ENCODE results near the gene GALNT6. TPM values are rescaled to one million over a fixed set of nuclear protein-coding genes. Genes with fewer than 3 reads are reported as not detected.

Gene GALNT6
- total RNA-seq, 2 donors from 2014 or later = 24.7 to 27.1 TPM

GRCh38 chr12:51390891-51391282 is 319 bp downstream of the GALNT6 start:
- peak overlapping the region; percentile 71 to 87 for H3K9ac ChIP-seq (ENCODE audit: low read depth in 2 of 2, low read length in 2 of 2)
- peak overlapping the region; percentile 61 for H3K4me3 ChIP-seq
- H3K27ac ChIP-seq = peak overlapping the region; percentile 38
- no peaks in the 10 kb centered on the region for H3K36me3 ChIP-seq
- intact Hi-C loops (cut with DNase I) = no loop called here
- H3K9me3 ChIP-seq = no peaks in the 10 kb centered on the region
- DNase-seq = peak; percentile 47
- H3K4me1 ChIP-seq = peaks cover 7% of the 10 kb centered on the region
- TF ChIP-seq, protein P1, sequence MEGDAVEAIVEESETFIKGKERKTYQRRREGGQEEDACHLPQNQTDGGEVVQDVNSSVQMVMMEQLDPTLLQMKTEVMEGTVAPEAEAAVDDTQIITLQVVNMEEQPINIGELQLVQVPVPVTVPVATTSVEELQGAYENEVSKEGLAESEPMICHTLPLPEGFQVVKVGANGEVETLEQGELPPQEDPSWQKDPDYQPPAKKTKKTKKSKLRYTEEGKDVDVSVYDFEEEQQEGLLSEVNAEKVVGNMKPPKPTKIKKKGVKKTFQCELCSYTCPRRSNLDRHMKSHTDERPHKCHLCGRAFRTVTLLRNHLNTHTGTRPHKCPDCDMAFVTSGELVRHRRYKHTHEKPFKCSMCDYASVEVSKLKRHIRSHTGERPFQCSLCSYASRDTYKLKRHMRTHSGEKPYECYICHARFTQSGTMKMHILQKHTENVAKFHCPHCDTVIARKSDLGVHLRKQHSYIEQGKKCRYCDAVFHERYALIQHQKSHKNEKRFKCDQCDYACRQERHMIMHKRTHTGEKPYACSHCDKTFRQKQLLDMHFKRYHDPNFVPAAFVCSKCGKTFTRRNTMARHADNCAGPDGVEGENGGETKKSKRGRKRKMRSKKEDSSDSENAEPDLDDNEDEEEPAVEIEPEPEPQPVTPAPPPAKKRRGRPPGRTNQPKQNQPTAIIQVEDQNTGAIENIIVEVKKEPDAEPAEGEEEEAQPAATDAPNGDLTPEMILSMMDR (IDR thresholded peaks at IDR 0.05) = no peak
- no peaks in the 10 kb centered on the region for H3K27me3 ChIP-seq

GRCh38 chr12:51390457-51390856 is 749 bp downstream of the GALNT6 start:
- Histone ChIP-seq H3K27me3 (no peaks in the 10 kb centered on the region), H3K4me3 (no peak overlapping the region), H3K9me3 (no peaks in the 10 kb centered on the region), H3K36me3 (no peaks in the 10 kb centered on the region), H3K9ac (ENCODE audit: low read depth in 2 of 2, low read length in 2 of 2) (peak overlapping the region in 1 of 2 donors; percentile 87), H3K4me1 (peaks cover 7% of the 10 kb centered on the region), H3K27ac (peak overlapping the region; percentile 38)
- no peak for DNase-seq
- intact Hi-C loops (cut with DNase I) = no loop called here
- TF ChIP-seq, protein P1 (IDR thresholded peaks at IDR 0.05) = no peak

DNA sequence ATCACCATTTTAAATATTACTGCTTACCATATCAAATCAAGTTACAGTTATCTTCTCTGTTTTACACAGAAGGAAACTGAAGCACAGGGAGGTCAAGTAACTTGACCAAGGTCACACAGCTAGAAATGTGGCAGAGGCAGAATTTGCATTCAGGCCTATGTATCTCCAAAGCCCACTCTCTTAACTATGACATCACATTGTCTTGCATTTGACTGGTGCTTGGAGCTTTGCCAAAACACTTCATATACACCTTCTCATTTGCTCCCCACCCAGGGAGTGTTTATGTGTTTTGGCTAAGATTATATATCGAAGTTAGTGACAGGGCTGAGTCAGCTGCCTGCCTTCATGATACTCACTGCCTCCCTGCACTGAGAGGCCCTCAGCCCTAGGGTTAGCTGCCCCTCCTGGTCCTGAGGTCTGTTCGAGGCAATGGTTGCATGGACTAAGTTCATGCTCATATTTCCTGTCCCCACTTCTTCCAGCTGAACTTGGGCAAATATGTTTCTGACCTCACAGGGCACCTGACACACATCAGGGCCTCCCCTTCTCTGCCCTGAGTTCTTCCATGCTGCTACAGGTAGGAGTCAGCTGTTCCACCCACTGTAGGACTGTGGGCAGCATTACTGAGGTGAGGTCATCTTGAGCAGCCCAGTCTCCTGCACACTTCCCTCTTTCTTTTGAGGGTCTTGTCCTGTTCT is 1.8 kb downstream of the GALNT6 start:
- H3K4me3 ChIP-seq = no peak overlapping the region
- H3K27ac ChIP-seq = no peak overlapping the region
- no peaks in the 10 kb centered on the region for H3K27me3 ChIP-seq
- DNase-seq = peak; percentile 59
- intact Hi-C loops (cut with DNase I) = no loop called here
- TF ChIP-seq, protein P1 (IDR thresholded peaks at IDR 0.05) = no peak
- no peaks in the 10 kb centered on the region for H3K36me3 ChIP-seq
- peaks cover 7% of the 10 kb centered on the region for H3K4me1 ChIP-seq
- no peaks in the 10 kb centered on the region for H3K9me3 ChIP-seq
- H3K9ac ChIP-seq (ENCODE audit: low read depth in 2 of 2, low read length in 2 of 2) = peak overlapping the region in 1 of 2 donors; percentile 19

- Histone ChIP-seq H3K9me3 (no peaks in the 10 kb centered on the region), H3K27ac (no peak overlapping the region), H3K27me3 (no peaks in the 10 kb centered on the region), H3K9ac (ENCODE audit: low read depth in 2 of 2, low read length in 2 of 2) (no peak overlapping the region), H3K4me3 (no peak overlapping the region), H3K4me1 (peaks cover 7% of the 10 kb centered on the region), H3K36me3 (no peaks in the 10 kb centered on the region)
- no peak for DNase-seq
- intact Hi-C loops (cut with DNase I) = no loop called here
- TF ChIP-seq, protein P1 (IDR thresholded peaks at IDR 0.05) = no peak
These were observed 2.4 kb downstream of the GALNT6 start for GRCh38 chr12:51388846-51389245.

DNA sequence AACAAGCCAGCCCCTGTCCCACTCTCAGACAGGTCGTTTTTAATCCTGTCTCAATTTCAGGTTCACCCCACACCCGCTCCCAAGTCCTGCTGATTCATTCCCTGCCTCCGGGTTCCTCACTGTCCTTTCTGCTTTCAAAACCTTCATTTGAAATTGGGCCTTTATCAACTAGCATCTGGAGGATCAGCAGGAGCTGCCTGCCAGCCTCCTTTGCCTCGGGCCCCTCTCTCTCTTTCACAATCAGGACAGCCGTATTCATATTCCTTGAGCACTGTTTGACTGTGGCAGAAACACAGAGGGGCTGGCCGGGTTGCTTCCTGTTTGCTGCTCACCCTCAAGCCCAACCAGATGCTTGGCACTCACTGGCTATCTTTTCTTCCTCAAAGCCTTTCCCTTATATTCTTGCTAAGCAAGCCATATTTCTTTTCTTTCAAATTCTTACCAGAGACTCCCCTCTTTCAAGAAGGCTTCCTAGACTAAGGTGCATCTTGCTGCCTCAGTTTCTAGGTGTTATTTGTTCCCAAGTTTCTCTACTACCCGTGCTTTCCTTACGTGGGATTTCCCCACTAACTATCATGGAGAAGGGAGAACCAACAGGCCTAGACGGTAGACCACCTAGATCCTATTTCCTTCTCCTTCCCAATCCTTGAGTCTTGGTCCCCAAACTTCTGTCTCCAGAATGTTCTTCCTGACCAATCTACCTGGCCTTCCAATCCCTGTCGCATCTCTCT is 3.0 kb downstream of the GALNT6 start:
- Histone ChIP-seq H3K4me1 (peaks cover 7% of the 10 kb centered on the region), H3K9ac (ENCODE audit: low read depth in 2 of 2, low read length in 2 of 2) (no peak overlapping the region), H3K36me3 (no peaks in the 10 kb centered on the region), H3K27me3 (no peaks in the 10 kb centered on the region), H3K27ac (no peak overlapping the region), H3K9me3 (no peaks in the 10 kb centered on the region), H3K4me3 (no peak overlapping the region)
- TF ChIP-seq, protein P1 (IDR thresholded peaks at IDR 0.05) = no peak
- intact Hi-C loops (cut with DNase I) = no loop called here
- DNase-seq = no peak

Data from colonic mucosa (tissue), 4 donors.